K562 (cell line): ENCODE results near the gene HIRIP3. TPM values are rescaled to one million over a fixed set of nuclear protein-coding genes. Genes with fewer than 3 reads are reported as not detected.

Source experiments
- ATAC-seq: fragments of 200-7000 bp; cut with Tn5 transposase; 3 replicates; pipeline ENCODE4 v1.9.1; 2020; ENCODE audit warnings: moderate library complexity
- Bru-seq: library from RNA; stranded (reverse); fragments of 400-500 nt; gene quantifications from one replicate; lab custom pipeline; 2021; lab: Mats Ljungman, UMichigan
- BruChase-seq, 2 experiments: library from RNA; stranded (reverse); fragments of 400-500 nt; gene quantifications; one replicate each; lab custom pipeline; 2021; lab: Mats Ljungman, UMichigan
- BruUV-seq: library from RNA; stranded (reverse); fragments of 400-500 nt; replicated peaks from 2 replicates; lab custom pipeline; 2021; lab: Mats Ljungman, UMichigan
- CTCF ChIA-PET: fragments of 300-600 bp; formaldehyde crosslinking; extraction: SDS; loops from one replicate; lab custom pipeline; 2021; ENCODE audit warnings: low intra/inter-chr PET ratio; lab: Yijun Ruan, JAX
- POLR2A ChIA-PET: fragments of 300-600, 350-650 bp; sonication (Branson Sonifier 250); formaldehyde crosslinking; extraction: SDS; loops from one replicate; lab custom pipeline; 2021; ENCODE audit warnings: antibody characterized with exemption, inconsistent platforms; lab: Yijun Ruan, JAX
- DNase-seq, 4 experiments: peaks; one replicate each; pipeline versions ENCODE4 v3.0.0 to v3.0.0-alpha.2; 2011 to 2018; ENCODE audit warnings: low spot score in 3 of 4, mixed read lengths in 3 of 4; ENCODE audit errors: extremely low read depth in 1 of 4
- FAIRE-seq: peaks from 2 replicates; lab custom pipeline; 2011; peaks lifted over from hg19 to GRCh38; lab: Jason Lieb, UNC
- H2AFZ ChIP-seq: 2 replicates; pipeline ENCODE4 v1.6.0; 2011; ENCODE audit warnings: low read depth, low read length, control low read depth, inconsistent platforms
- H3K27ac ChIP-seq: fragments of 200-600 bp; 3 replicates; pipeline ENCODE4 v1.8.0; 2011; ENCODE audit warnings: low read depth, mild to moderate bottlenecking, control low read depth, inconsistent platforms, low read length, moderate library complexity, mixed read lengths; ENCODE audit errors: extremely low read depth
- H3K27me3 ChIP-seq, 2 experiments: fragments of 300-600 bp in 1 of 2; 2 replicates in 1 of 2; 3 replicates in 1 of 2; pipeline versions ENCODE4 v1.6.0 to v1.8.0; 2011; ENCODE audit warnings: inconsistent platforms in 2 of 2, low read length in 2 of 2, mild to moderate bottlenecking in 1 of 2, mixed read lengths in 1 of 2, moderate library complexity in 1 of 2; ENCODE audit not compliant: control insufficient read depth in 2 of 2, insufficient read depth in 2 of 2
- H3K36me3 ChIP-seq: fragments of 300-600 bp; 3 replicates; pipeline ENCODE4 v1.8.0; 2011; ENCODE audit warnings: mild to moderate bottlenecking, low read length, inconsistent platforms; ENCODE audit not compliant: control insufficient read depth, insufficient read depth
- H3K4me1 ChIP-seq, 2 experiments: fragments of 200-600 bp in 1 of 2; replicated peaks in 1 of 2; 2 replicates in 1 of 2; 3 replicates in 1 of 2; pipeline versions ENCODE4 v1.5.1 to v1.8.0; 2011; ENCODE audit warnings: inconsistent platforms in 2 of 2, low read length in 2 of 2, mild to moderate bottlenecking in 1 of 2, mixed read lengths in 1 of 2, moderate library complexity in 1 of 2; ENCODE audit not compliant: control insufficient read depth in 2 of 2, insufficient read depth in 2 of 2
- H3K4me2 ChIP-seq: 2 replicates; pipeline ENCODE4 v1.6.1; 2011; ENCODE audit warnings: low read length, control low read depth, inconsistent platforms, mixed read lengths; ENCODE audit not compliant: insufficient read depth
- H3K4me3 ChIP-seq: fragments of 200-600 bp; sonication (generic), shearing (Covaris generic); 2 replicates; pipeline ENCODE4 v1.5.1; 2016; ENCODE audit warnings: control low read depth, inconsistent platforms
- H3K79me2 ChIP-seq: fragments of 200-600 bp; 3 replicates; pipeline ENCODE4 v1.8.0; 2011; ENCODE audit warnings: low read length, inconsistent platforms; ENCODE audit not compliant: control insufficient read depth, insufficient read depth
- H3K9ac ChIP-seq, 2 experiments: 2 replicates each; pipeline versions ENCODE4 v1.6.0 to v1.6.1; 2011; ENCODE audit warnings: low read depth in 2 of 2, low read length in 2 of 2, control low read depth in 1 of 2, inconsistent platforms in 1 of 2, mild to moderate bottlenecking in 1 of 2, mixed read lengths in 1 of 2; ENCODE audit not compliant: insufficient read depth in 1 of 2
- H3K9me1 ChIP-seq: one replicate; pipeline ENCODE4 v1.6.0; 2011; ENCODE audit warnings: inconsistent platforms, mild to moderate bottlenecking, low read length, moderate library complexity; ENCODE audit not compliant: control insufficient read depth, insufficient read depth
- H3K9me3 ChIP-seq: replicated peaks from 2 replicates; pipeline ENCODE4 v1.5.1; 2011; ENCODE audit warnings: low read depth, low read length, inconsistent platforms; ENCODE audit not compliant: control insufficient read depth, insufficient read depth
- H4K20me1 ChIP-seq: replicated peaks from 2 replicates; pipeline ENCODE4 v1.6.1; 2011; ENCODE audit warnings: low read length, inconsistent platforms, mixed read lengths; ENCODE audit not compliant: control insufficient read depth, insufficient read depth
- SRSF7 ChIP-seq: fragments of 200-400 bp; formaldehyde crosslinking; optimal IDR thresholded peaks from 2 replicates; pipeline ENCODE3; 2017; ENCODE audit warnings: mild to moderate bottlenecking, low read depth, low read length
- TAF15 ChIP-seq: fragments of 200-400 bp; formaldehyde crosslinking; IDR thresholded peaks from 2 replicates; pipeline ENCODE4 v1.6.1; 2017; ENCODE audit warnings: mild to moderate bottlenecking, low read depth, low read length, moderate library complexity
- ZSCAN29 ChIP-seq: fragments of 450-650 bp; IDR thresholded peaks from 2 replicates; pipeline ENCODE4 v1.6.1; 2017
- WGBS: fragments of 100-300 bp; shearing (Covaris generic); methylation state at CpG from one replicate; pipeline ENCODE4 v1.1.6; 2016; ENCODE audit warnings: low coverage, mixed read lengths; ENCODE audit not compliant: insufficient coverage; ENCODE audit errors: missing lambda C conversion rate; 5-methylcytosine and 5-hydroxymethylcytosine counted together
- in situ Hi-C: fragments of 300-500 bp; cut with MboI; formaldehyde crosslinking; loops from 4 replicates; pipeline ENCODE4 v1.15.0; 2018; ENCODE audit warnings: inconsistent platforms, mixed read lengths
- intact Hi-C: fragments of 100-400 bp; cut with micrococcal nuclease; formaldehyde crosslinking; loops from 2 replicates; pipeline ENCODE4 v1.14.2; 2022
- long read RNA-seq, 3 experiments: library from polyadenylated mRNA in 2 of 3; library from RNA in 1 of 3; unstranded in 2 of 3; stranded (forward) in 1 of 3; transcript quantifications; one replicate each; pipeline ENCODE4 v2.0.0, GENCODE V29; 2019 to 2022
- polyA minus RNA-seq, 3 experiments: library from RNA; depleted of rRNA, polyadenylated mRNA; stranded (reverse); fragments of >200 nt; gene quantifications; 2 replicates each; pipeline ENCODE4 v1.2.3, GENCODE V29; 2011
- polyA plus RNA-seq, 8 experiments: library from polyadenylated mRNA; depleted of rRNA in 4 of 8; stranded (reverse) in 5 of 8; unstranded in 3 of 8; fragments of >200 nt; fragmentation: Nextera tagmentation in 2 of 8; fragmentation: Illumina TruSeq in 1 of 8; extraction: Ambion mirVana in 2 of 8; extraction: Trizol in 1 of 8; gene quantifications; 2 replicates each; pipeline versions ENCODE4 v1.2.1 to v1.2.3, GENCODE V29; 2011 to 2014; ENCODE audit warnings: inconsistent platforms in 1 of 8, missing spikeins in 1 of 8
- total RNA-seq, 7 experiments: library from RNA; depleted of rRNA in 6 of 7; stranded (reverse); fragments of >200 nt in 6 of 7; fragmentation: Illumina TruSeq in 2 of 7; extraction: Trizol in 2 of 7; gene quantifications; 2 replicates each; pipeline versions ENCODE4 v1.2.1 to v1.2.3, GENCODE V29; 2011 to 2021; ENCODE audit warnings: low replicate concordance in 1 of 7
- TF ChIP-seq, protein P1 (sequence below): fragments of 450-650 bp; formaldehyde crosslinking; IDR thresholded peaks from 2 replicates; pipeline ENCODE4 v1.4.0; 2022; ENCODE audit warnings: missing genetic modification characterization
- TF ChIP-seq, protein P2 (sequence below): fragments of 450-650 bp; IDR thresholded peaks from one replicate; pipeline ENCODE4 v1.6.1; 2018; ENCODE audit warnings: mild to moderate bottlenecking, moderate library complexity; ENCODE audit not compliant: partially characterized antibody

Gene HIRIP3, protein sequence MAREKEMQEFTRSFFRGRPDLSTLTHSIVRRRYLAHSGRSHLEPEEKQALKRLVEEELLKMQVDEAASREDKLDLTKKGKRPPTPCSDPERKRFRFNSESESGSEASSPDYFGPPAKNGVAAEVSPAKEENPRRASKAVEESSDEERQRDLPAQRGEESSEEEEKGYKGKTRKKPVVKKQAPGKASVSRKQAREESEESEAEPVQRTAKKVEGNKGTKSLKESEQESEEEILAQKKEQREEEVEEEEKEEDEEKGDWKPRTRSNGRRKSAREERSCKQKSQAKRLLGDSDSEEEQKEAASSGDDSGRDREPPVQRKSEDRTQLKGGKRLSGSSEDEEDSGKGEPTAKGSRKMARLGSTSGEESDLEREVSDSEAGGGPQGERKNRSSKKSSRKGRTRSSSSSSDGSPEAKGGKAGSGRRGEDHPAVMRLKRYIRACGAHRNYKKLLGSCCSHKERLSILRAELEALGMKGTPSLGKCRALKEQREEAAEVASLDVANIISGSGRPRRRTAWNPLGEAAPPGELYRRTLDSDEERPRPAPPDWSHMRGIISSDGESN
- 4.5 and 8.9 TPM in 2 replicates for total RNA-seq (2011; cell fraction: chromatin; rRNA removed; ENCODE audit: low replicate concordance)
- total RNA-seq (2011; cell fraction: nucleolus; rRNA removed), result 8.7 and 12.5 TPM in 2 replicates
- total RNA-seq (2011; cell fraction: nucleoplasm; rRNA removed), result 7.2 and 10.7 TPM in 2 replicates
- total RNA-seq (2014; rRNA removed) (34.6 and 38.2 TPM in 2 replicates), total RNA-seq (2014; rRNA removed; fragmentation: Illumina TruSeq; extraction: Trizol) (6.7 and 8.6 TPM in 2 replicates), total RNA-seq (2015; rRNA removed; fragmentation: Illumina TruSeq; extraction: Trizol) (16.9 and 18.2 TPM in 2 replicates), total RNA-seq (2021) (27.5 and 28.2 TPM in 2 replicates), polyA plus RNA-seq (2011; rRNA removed) (10.6 and 13.3 TPM in 2 replicates), polyA plus RNA-seq (2014; fragmentation: Illumina TruSeq; extraction: Trizol) (25.1 and 28.8 TPM in 2 replicates), polyA plus RNA-seq (2014; fragmentation: Nextera tagmentation; extraction: Ambion mirVana) (1 to 10 TPM; 3.3 to 5.6 TPM), polyA plus RNA-seq (2014; rRNA removed) (27.3 and 38.0 TPM in 2 replicates), polyA minus RNA-seq (2011; rRNA and poly(A)+ RNA removed) (2.8 and 3.3 TPM in 2 replicates), Bru-seq, nascent RNA (percentile 80 among the genes with signal in this experiment), BruChase-seq, experiment 1, labeled RNA remaining after a 2-hour chase (percentile 83 among the genes with signal in this experiment), BruChase-seq, experiment 2, labeled RNA remaining after a 6-hour chase (percentile 78 among the genes with signal in this experiment)
- polyA plus RNA-seq (2011; cell fraction: cytosol; rRNA removed), result 12.9 and 25.4 TPM in 2 replicates
- 11.5 and 18.3 TPM in 2 replicates for polyA plus RNA-seq (2011; cell fraction: nucleus; rRNA removed)
- 26.2 and 27.2 TPM in 2 replicates for polyA plus RNA-seq (2012)
- 8.1 and 11.4 TPM in 2 replicates for polyA minus RNA-seq (2011; cell fraction: cytosol; rRNA and poly(A)+ RNA removed)
- 6.7 and 9.0 TPM in 2 replicates for polyA minus RNA-seq (2011; cell fraction: nucleus; rRNA and poly(A)+ RNA removed)
- long read RNA-seq, experiment 1, transcript HIRIP3-201 (7 exons, 3,388 nt), result major isoform, 63 of 119 reads
- long read RNA-seq, experiment 1, transcript HIRIP3-204 (6 exons, 988 nt), result minor isoform, 23 of 119 reads
- long read RNA-seq, experiment 1, partial matches to known transcripts, result 23 of 119 reads
- long read RNA-seq, experiment 1, other reads (novel, unspliced or antisense), result 10 of 119 reads
- long read RNA-seq, experiment 2, transcript HIRIP3-204 (6 exons, 988 nt), result major isoform, 9 of 45 reads
- long read RNA-seq, experiment 2, partial matches to known transcripts, result 25 of 45 reads
- long read RNA-seq, experiment 2, other reads (novel, unspliced or antisense), result 10 of 45 reads
- long read RNA-seq, experiment 3, transcript HIRIP3-204 (6 exons, 988 nt), result major isoform, 10 of 20 reads
- long read RNA-seq, experiment 3, partial matches to known transcripts, result 7 of 20 reads
- long read RNA-seq, experiment 3, other reads (novel, unspliced or antisense), result 3 of 20 reads

GRCh38 chr16:29995324-29995910 lies at the start of gene HIRIP3:
Gene HIRIP3 (minus strand): TSS chr16:29995617. CDS start chr16:29995605, 12 bp downstream.
- H3K4me2 ChIP-seq, result peak within 1 kb of the TSS; percentile 96
- H3K9me3 ChIP-seq, result no peaks in the 10 kb centered on the region
- intact Hi-C loops, result loop anchor here (5.0 kb wide), 1 partner anchor 68 kb away; the partner anchor contains the start of gene KCTD13
- H3K9ac ChIP-seq, result peak within 1 kb of the TSS; percentile 97 to 100
- peak within 1 kb of the TSS; percentile 100 for H3K27ac ChIP-seq
- H3K79me2 ChIP-seq, result peaks cover 15% of the 10 kb centered on the region
- H2AFZ ChIP-seq, result peak within 1 kb of the TSS; percentile 98
- H4K20me1 ChIP-seq, result no peaks in the 10 kb centered on the region
- ChIA-PET POLR2A (interaction anchor here (0.6 to 1.1 kb wide), 7 partner anchors 14 to 268 kb away, joined by 3 to 4 read pairs (median 3); partner anchors contain the start of gene ASPHD1), CTCF (no interaction called here)
- H3K27me3 ChIP-seq, result no peaks in the 10 kb centered on the region
- WGBS, result 0% methylated on average over 35 of the region's 53 CpGs
- BruUV-seq, result no TSS peak
- ATAC-seq, result peak; percentile 72
- peak within 1 kb of the TSS; percentile 80 for H3K4me3 ChIP-seq
- peak; percentile 79 to 89 (median 83) for DNase-seq
- no peak for FAIRE-seq
- peaks cover 51% of the 10 kb centered on the region for H3K36me3 ChIP-seq
- no peaks in the 10 kb centered on the region for H3K9me1 ChIP-seq
- in situ Hi-C loops, result no loop called here
- H3K4me1 ChIP-seq, result peaks cover 16 to 51% of the 10 kb centered on the region in 2 experiments; a peak in 4 of 5 replicates
- TF ChIP-seq, protein P1, sequence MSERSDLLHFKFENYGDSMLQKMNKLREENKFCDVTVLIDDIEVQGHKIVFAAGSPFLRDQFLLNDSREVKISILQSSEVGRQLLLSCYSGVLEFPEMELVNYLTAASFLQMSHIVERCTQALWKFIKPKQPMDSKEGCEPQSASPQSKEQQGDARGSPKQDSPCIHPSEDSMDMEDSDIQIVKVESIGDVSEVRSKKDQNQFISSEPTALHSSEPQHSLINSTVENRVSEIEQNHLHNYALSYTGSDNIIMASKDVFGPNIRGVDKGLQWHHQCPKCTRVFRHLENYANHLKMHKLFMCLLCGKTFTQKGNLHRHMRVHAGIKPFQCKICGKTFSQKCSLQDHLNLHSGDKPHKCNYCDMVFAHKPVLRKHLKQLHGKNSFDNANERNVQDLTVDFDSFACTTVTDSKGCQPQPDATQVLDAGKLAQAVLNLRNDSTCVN, result no peak
- no peak for TF ChIP-seq ZSCAN29
- TF ChIP-seq TAF15, result no peak
- TF ChIP-seq SRSF7, result no peak
- TF ChIP-seq, protein P2, sequence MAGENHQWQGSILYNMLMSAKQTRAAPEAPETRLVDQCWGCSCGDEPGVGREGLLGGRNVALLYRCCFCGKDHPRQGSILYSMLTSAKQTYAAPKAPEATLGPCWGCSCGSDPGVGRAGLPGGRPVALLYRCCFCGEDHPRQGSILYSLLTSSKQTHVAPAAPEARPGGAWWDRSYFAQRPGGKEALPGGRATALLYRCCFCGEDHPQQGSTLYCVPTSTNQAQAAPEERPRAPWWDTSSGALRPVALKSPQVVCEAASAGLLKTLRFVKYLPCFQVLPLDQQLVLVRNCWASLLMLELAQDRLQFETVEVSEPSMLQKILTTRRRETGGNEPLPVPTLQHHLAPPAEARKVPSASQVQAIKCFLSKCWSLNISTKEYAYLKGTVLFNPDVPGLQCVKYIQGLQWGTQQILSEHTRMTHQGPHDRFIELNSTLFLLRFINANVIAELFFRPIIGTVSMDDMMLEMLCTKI, result no peak
